H9 (cell line): Measurements from ENCODE around the gene EFNB2. TPM values are rescaled to one million over a fixed set of nuclear protein-coding genes. Genes with fewer than 3 reads are reported as not detected.
A peak's percentile ranks its signal among the peaks of the same experiment; 100 is the strongest.

Source experiments
- DNase-seq: peaks from one replicate; pipeline ENCODE4 v3.0.0-alpha.2; 2017
- H2AFZ ChIP-seq: one replicate; pipeline ENCODE4 v1.6.1; 2013; ENCODE audit warnings: mild to moderate bottlenecking, low read length, control low read depth, moderate library complexity
- H2AK5ac ChIP-seq: 2 replicates; pipeline ENCODE4 v1.6.1; 2013; ENCODE audit warnings: low read length, control low read depth, mixed read lengths; ENCODE audit not compliant: insufficient read length
- H2BK120ac ChIP-seq: one replicate; pipeline ENCODE4 v1.6.1; 2013; ENCODE audit warnings: low read depth, mild to moderate bottlenecking, low read length, control low read depth, inconsistent platforms; ENCODE audit not compliant: poor library complexity, severe bottlenecking
- H2BK12ac ChIP-seq: 2 replicates; pipeline ENCODE4 v1.6.1; 2013; ENCODE audit warnings: low read length, control low read depth, mixed read lengths, low read depth; ENCODE audit not compliant: insufficient read length
- H2BK15ac ChIP-seq: 2 replicates; pipeline ENCODE4 v1.6.1; 2013; ENCODE audit warnings: low read depth, low read length, control low read depth
- H2BK20ac ChIP-seq: one replicate; pipeline ENCODE4 v1.6.1; 2013; ENCODE audit warnings: low read depth, mild to moderate bottlenecking, low read length, control low read depth, inconsistent platforms; ENCODE audit not compliant: poor library complexity, severe bottlenecking
- H2BK5ac ChIP-seq: 2 replicates; pipeline ENCODE4 v1.6.1; 2013; ENCODE audit warnings: low read length, control low read depth, mixed read lengths; ENCODE audit not compliant: insufficient read length
- H3K14ac ChIP-seq: 2 replicates; pipeline ENCODE4 v1.6.1; 2013; ENCODE audit warnings: low read length, control low read depth; ENCODE audit not compliant: insufficient read depth
- H3K18ac ChIP-seq: 2 replicates; pipeline ENCODE4 v1.6.1; 2013; ENCODE audit warnings: low read depth, mild to moderate bottlenecking, mixed read lengths, low read length, control low read depth; ENCODE audit not compliant: insufficient read length
- H3K23ac ChIP-seq: 2 replicates; pipeline ENCODE4 v1.6.1; 2013; ENCODE audit warnings: low read length, control low read depth, mixed read lengths, low read depth; ENCODE audit not compliant: insufficient read length
- H3K23me2 ChIP-seq: 2 replicates; pipeline ENCODE4 v1.6.1; 2013; ENCODE audit warnings: low read depth, mild to moderate bottlenecking, mixed read lengths, low read length, control low read depth; ENCODE audit not compliant: insufficient read length, poor library complexity, severe bottlenecking
- H3K27ac ChIP-seq: 2 replicates; pipeline ENCODE4 v1.5.1; 2013; ENCODE audit warnings: low read length, control low read depth, mixed read lengths, low read depth; ENCODE audit not compliant: insufficient read length
- H3K27me3 ChIP-seq: 2 replicates; pipeline ENCODE4 v1.6.1; 2013; ENCODE audit warnings: low read length, control low read depth, inconsistent platforms; ENCODE audit not compliant: insufficient read depth
- H3K4ac ChIP-seq: 2 replicates; pipeline ENCODE4 v1.6.1; 2013; ENCODE audit warnings: low read depth, mild to moderate bottlenecking, control low read depth, inconsistent platforms, low read length, moderate library complexity
- H3K4me1 ChIP-seq: 2 replicates; pipeline ENCODE4 v1.6.1; 2013; ENCODE audit warnings: low read length, control low read depth, inconsistent platforms; ENCODE audit not compliant: insufficient read depth
- H3K4me2 ChIP-seq: 2 replicates; pipeline ENCODE4 v1.6.1; 2013; ENCODE audit warnings: low read length, control low read depth, mixed read lengths; ENCODE audit not compliant: insufficient read length, insufficient read depth
- H3K56ac ChIP-seq: 2 replicates; pipeline ENCODE4 v1.6.1; 2013; ENCODE audit warnings: low read depth, mild to moderate bottlenecking, mixed read lengths, low read length, control low read depth; ENCODE audit not compliant: insufficient read length
- H3K79me1 ChIP-seq: 2 replicates; pipeline ENCODE4 v1.6.1; 2013; ENCODE audit warnings: low read depth, mild to moderate bottlenecking, moderate library complexity, low read length, control low read depth, inconsistent platforms; ENCODE audit not compliant: insufficient read depth, poor library complexity, severe bottlenecking
- H3K79me2 ChIP-seq: 2 replicates; pipeline ENCODE4 v1.6.1; 2013; ENCODE audit warnings: low read length, control low read depth, inconsistent platforms; ENCODE audit not compliant: insufficient read depth
- H3K9ac ChIP-seq: 2 replicates; pipeline ENCODE4 v1.6.1; 2013; ENCODE audit warnings: low read length, control low read depth, mixed read lengths; ENCODE audit not compliant: insufficient read length; ENCODE audit errors: extremely low read depth
- H3K9me3 ChIP-seq: one replicate; pipeline ENCODE4 v1.6.1; 2013; ENCODE audit warnings: low read depth, low read length, inconsistent platforms; ENCODE audit not compliant: control insufficient read depth
- H3T11ph ChIP-seq: one replicate; pipeline ENCODE4 v1.6.1; 2013; ENCODE audit warnings: mild to moderate bottlenecking, low read length, control low read depth, inconsistent platforms
- H4K20me1 ChIP-seq: one replicate; pipeline ENCODE4 v1.6.1; 2013; ENCODE audit not compliant: control insufficient read depth, insufficient read length, insufficient read depth
- H4K5ac ChIP-seq: 2 replicates; pipeline ENCODE4 v1.6.1; 2013; ENCODE audit warnings: low read depth, mild to moderate bottlenecking, mixed read lengths, low read length, control low read depth; ENCODE audit not compliant: insufficient read length
- H4K8ac ChIP-seq: replicated peaks from 2 replicates; pipeline ENCODE4 v1.6.1; 2013; ENCODE audit warnings: low read length, control low read depth, mixed read lengths, low read depth; ENCODE audit not compliant: insufficient read length
- H4K91ac ChIP-seq: 2 replicates; pipeline ENCODE4 v1.6.1; 2013; ENCODE audit warnings: low read depth, mild to moderate bottlenecking, moderate library complexity, mixed read lengths, low read length, control low read depth; ENCODE audit not compliant: insufficient read length
- H3K27ac Mint-ChIP-seq, 3 experiments: 2 replicates in 2 of 3; 3 replicates in 1 of 3; pipeline ENCODE4 v1.8.0; 2020 to 2021; ENCODE audit warnings: mixed read lengths in 3 of 3, mild to moderate bottlenecking in 1 of 3, moderate library complexity in 1 of 3
- H3K27me3 Mint-ChIP-seq: 2 replicates; pipeline ENCODE4 v1.8.0; 2021; ENCODE audit warnings: low read depth, mild to moderate bottlenecking, moderate library complexity, mixed read lengths
- H3K36me3 Mint-ChIP-seq, 3 experiments: 2 replicates in 2 of 3; 3 replicates in 1 of 3; pipeline ENCODE4 v1.8.0; 2020 to 2021; ENCODE audit warnings: low read depth in 3 of 3, mixed read lengths in 3 of 3; ENCODE audit not compliant: insufficient read depth in 1 of 3
- H3K4me1 Mint-ChIP-seq, 2 experiments: 2 replicates each; pipeline ENCODE4 v1.8.0; 2020; ENCODE audit warnings: mixed read lengths in 2 of 2
- H3K4me3 Mint-ChIP-seq, 2 experiments: 2 replicates in 1 of 2; 3 replicates in 1 of 2; pipeline ENCODE4 v1.8.0; 2020 to 2021; ENCODE audit warnings: mild to moderate bottlenecking in 2 of 2, mixed read lengths in 2 of 2, moderate library complexity in 1 of 2
- H3K9me3 Mint-ChIP-seq, 2 experiments: 2 replicates in 1 of 2; 3 replicates in 1 of 2; pipeline ENCODE4 v1.8.0; 2020; ENCODE audit warnings: mild to moderate bottlenecking in 2 of 2, mixed read lengths in 2 of 2, moderate library complexity in 1 of 2
- CTCF ChIP-seq: fragments of 200-600 bp; sonication (generic); conservative IDR thresholded peaks from 3 replicates; pipeline ENCODE4 v1.8.0; 2021; ENCODE audit warnings: antibody characterized with exemption, mild to moderate bottlenecking
- WGBS: extraction: QIAGEN DNeasy Blood & Tissue Kit; methylation state at CpG from one replicate; pipeline ENCODE4 v1.1.7; 2013; ENCODE audit warnings: missing lambda C conversion rate, low lambda C conversion rate, mixed read lengths; ENCODE audit not compliant: insufficient read length; ENCODE audit errors: extremely low coverage; 5-methylcytosine and 5-hydroxymethylcytosine counted together
- total RNA-seq: library from RNA; stranded (reverse); gene quantifications from 2 replicates; pipeline ENCODE4 v1.2.1, GENCODE V29; 2021

Gene EFNB2
- total RNA-seq, 1 experiment from 2014 or later = 12.7 TPM

- Histone ChIP-seq H4K8ac (no peak overlapping the region), H3K27ac (no peak overlapping the region), H3K27me3 (no peaks in the 10 kb centered on the region), H4K20me1 (no peaks in the 10 kb centered on the region), H3K79me1 (no peaks in the 10 kb centered on the region), H2BK15ac (no peak overlapping the region), H4K5ac (no peak overlapping the region), H2AK5ac (no peak overlapping the region), H3K9me3 (no peaks in the 10 kb centered on the region), H4K91ac (no peak overlapping the region), H3K14ac (no peak overlapping the region), H2AFZ (no peak overlapping the region), H3K4me2 (peak overlapping the region; percentile 6), H3K4ac (no peak overlapping the region), H2BK12ac (no peak overlapping the region), H2BK120ac (no peak overlapping the region), H3K23me2 (no peaks in the 10 kb centered on the region), H3K4me1 (peaks cover 2% of the 10 kb centered on the region; the same call in 1 of the 2 replicates), H3T11ph (no peak overlapping the region), H3K9ac (no peak overlapping the region), H3K56ac (no peak overlapping the region), H3K18ac (no peak overlapping the region), H2BK5ac (no peak overlapping the region), H3K23ac (no peak overlapping the region), H3K79me2 (no peaks in the 10 kb centered on the region), H2BK20ac (no peak overlapping the region)
- Mint-ChIP-seq H3K27ac (peak overlapping the region in 2 of 3 experiments; percentile 50 to 77; a peak in 3 of 7 replicates), H3K36me3 (no peaks in the 10 kb centered on the region), H3K4me1 (peaks cover 20 to 25% of the 10 kb centered on the region in 2 experiments), H3K9me3 (no peaks in the 10 kb centered on the region), H3K4me3 (no peak overlapping the region), H3K27me3 (peaks cover 2% of the 10 kb centered on the region; the same call in 1 of the 2 replicates)
- DNase-seq = peak; percentile 81
- WGBS = no CpG with 5 or more reads among the region's 16 CpGs
- TF ChIP-seq CTCF = no peak
Observed at GRCh38 chr13:106471957-106472543, 63.4 kb downstream of the EFNB2 start.
